HepG2 (cell line): Measurements from ENCODE around the gene FOXRED2. TPM values are rescaled to one million over a fixed set of nuclear protein-coding genes. Genes with fewer than 3 reads are reported as not detected.

ENCODE experiments used
- AKNA ChIP-seq: sonication (generic); formaldehyde crosslinking; IDR thresholded peaks from 2 replicates; pipeline ENCODE4 v1.4.0; 2020; ENCODE audit warnings: missing genetic modification reagents, borderline replicate concordance
- ATAD3A ChIP-seq: sonication (generic); formaldehyde crosslinking; IDR thresholded peaks from 2 replicates; pipeline ENCODE4 v1.4.0; 2020; ENCODE audit warnings: missing genetic modification reagents
- DBP ChIP-seq: sonication (generic); formaldehyde crosslinking; IDR thresholded peaks from 2 replicates; pipeline ENCODE4 v1.4.0; 2020; ENCODE audit warnings: missing genetic modification reagents; ENCODE audit errors: not compliant biosample characterization
- FOXO4 ChIP-seq: sonication (generic); formaldehyde crosslinking; conservative IDR thresholded peaks from 2 replicates; pipeline ENCODE4 v1.8.1; 2023; ENCODE audit warnings: missing genetic modification reagents
- HDAC2 ChIP-seq: sonication (generic); formaldehyde crosslinking; IDR thresholded peaks from 2 replicates; pipeline ENCODE4 v1.4.0; 2020; ENCODE audit warnings: missing genetic modification reagents
- HNF1B ChIP-seq: sonication (generic); formaldehyde crosslinking; IDR thresholded peaks from 2 replicates; pipeline ENCODE4 v1.5.1; 2020; ENCODE audit warnings: mild to moderate bottlenecking, moderate library complexity, missing genetic modification reagents
- MAZ ChIP-seq, 2 experiments: sonication (generic) in 1 of 2; formaldehyde crosslinking in 1 of 2; IDR thresholded peaks; 2 replicates each; pipeline versions ENCODE4 v1.5.0 to v1.6.1; 2012 to 2020; ENCODE audit warnings: low read depth in 2 of 2, mild to moderate bottlenecking in 2 of 2, borderline replicate concordance in 1 of 2, improper control_type of control experiment in 1 of 2, low read length in 1 of 2, missing genetic modification reagents in 1 of 2, moderate library complexity in 1 of 2
- RFXANK ChIP-seq: IDR thresholded peaks from 2 replicates; pipeline ENCODE4 v1.6.1; 2016
- SMYD3 ChIP-seq: sonication (generic); formaldehyde crosslinking; IDR thresholded peaks from 2 replicates; pipeline ENCODE4 v1.8.1; 2023; ENCODE audit warnings: mild to moderate bottlenecking, missing genetic modification reagents
- SRF ChIP-seq: IDR thresholded peaks from 2 replicates; pipeline ENCODE4 v1.6.1; 2011; ENCODE audit warnings: mild to moderate bottlenecking, low read depth, low read length, moderate library complexity
- TFDP1 ChIP-seq: IDR thresholded peaks from 2 replicates; pipeline ENCODE4 v1.6.1; 2016; ENCODE audit warnings: missing compliant biosample characterization, missing genetic modification reagents, borderline replicate concordance
- ZBTB2 ChIP-seq: sonication (generic); formaldehyde crosslinking; IDR thresholded peaks from 2 replicates; pipeline ENCODE4 v1.8.0; 2022; ENCODE audit warnings: low read depth, missing genetic modification reagents
- ZFX ChIP-seq: sonication (generic); formaldehyde crosslinking; IDR thresholded peaks from 2 replicates; pipeline ENCODE4 v1.4.0; 2020; ENCODE audit warnings: mild to moderate bottlenecking, low read depth, missing genetic modification reagents, moderate library complexity
- ZNF12 ChIP-seq: sonication (generic); formaldehyde crosslinking; IDR thresholded peaks from 2 replicates; pipeline ENCODE4 v1.5.0; 2020; ENCODE audit warnings: missing genetic modification reagents
- ZNF788 ChIP-seq: sonication (generic); formaldehyde crosslinking; IDR thresholded peaks from 2 replicates; pipeline ENCODE4 v1.5.0; 2020; ENCODE audit warnings: mild to moderate bottlenecking, missing genetic modification reagents, borderline replicate concordance
- ZNF839 ChIP-seq: sonication (generic); formaldehyde crosslinking; IDR thresholded peaks from 2 replicates; pipeline ENCODE4 v1.4.0; 2020; ENCODE audit warnings: missing genetic modification reagents, mild to moderate bottlenecking, borderline replicate concordance
- polyA plus RNA-seq, 8 experiments: library from polyadenylated mRNA; depleted of rRNA in 3 of 8; stranded (reverse) in 7 of 8; unstranded in 1 of 8; fragments of >200 nt; fragmentation: Illumina TruSeq in 4 of 8; extraction: Trizol in 4 of 8; gene quantifications; 2 replicates each; pipeline versions ENCODE4 v1.2.1 to v1.2.3, GENCODE V29; 2011 to 2016; ENCODE audit warnings: low read depth in 4 of 8, missing spikeins in 1 of 8, mixed read lengths in 1 of 8; ENCODE audit not compliant: insufficient read depth in 1 of 8
- total RNA-seq, 5 experiments: library from RNA; depleted of rRNA; stranded (reverse); fragments of >200 nt; fragmentation: Illumina TruSeq; extraction: Trizol; gene quantifications; 2 replicates each; pipeline ENCODE4 v1.2.3, GENCODE V29; 2016; ENCODE audit warnings: low read depth in 1 of 5

The FOXRED2 gene
- total and polyA plus RNA-seq, 2 of the 13 experiments (the other 11 are each of a cell fraction or from before 2014, with no cell fraction given) = 9.3 to 28.1 TPM

GRCh38 chr22:36445158-36445668 lies 61.6 kb downstream of the FOXRED2 start (continued):
- 0 out of 2 replicates have a peak, but pooled peaks have one; percentile 19 for TF ChIP-seq ZFX (CRISPR knock-in tag)
- TF ChIP-seq ZNF839 (CRISPR knock-in tag) = no peak
- no peak for TF ChIP-seq TFDP1 (CRISPR knock-in tag)
- peak; percentile 90 for TF ChIP-seq SRF
- no peak for TF ChIP-seq ZNF12
- no peak for TF ChIP-seq MAZ (IDR thresholded peaks at IDR 0.05; ENCODE audit: borderline replicate concordance, low read depth, low read length)
- TF ChIP-seq MAZ (CRISPR knock-in tag; IDR thresholded peaks at IDR 0.05; ENCODE audit: low read depth) = 0 out of 2 replicates have a peak, but pooled peaks have one; percentile 23
- TF ChIP-seq RFXANK (CRISPR knock-in tag) = no peak
- TF ChIP-seq HDAC2 (CRISPR knock-in tag) = 0 out of 2 replicates have a peak, but pooled peaks have one; percentile 30
- no peak for TF ChIP-seq SMYD3 (CRISPR knock-in tag)
- no peak for TF ChIP-seq AKNA (CRISPR knock-in tag)
- TF ChIP-seq ATAD3A = no peak
- no peak for TF ChIP-seq ZBTB2 (CRISPR knock-in tag)
- no peak for TF ChIP-seq HNF1B (CRISPR knock-in tag)
- TF ChIP-seq DBP (CRISPR knock-in tag) = no peak
- no peak for TF ChIP-seq FOXO4 (CRISPR knock-in tag)
- peak; percentile 65; the same call in 1 of the 2 replicates for TF ChIP-seq ZNF788 (CRISPR knock-in tag)
